GM21390 (cell line): ENCODE measurements around the gene GADL1.

Experiments used
- ATAC-seq: cut with Tn5 transposase; IDR thresholded peaks from one replicate; pipeline ENCODE4 v1.9.1; 2021; ENCODE audit not compliant: unreplicated experiment

The GADL1 gene

DNA sequence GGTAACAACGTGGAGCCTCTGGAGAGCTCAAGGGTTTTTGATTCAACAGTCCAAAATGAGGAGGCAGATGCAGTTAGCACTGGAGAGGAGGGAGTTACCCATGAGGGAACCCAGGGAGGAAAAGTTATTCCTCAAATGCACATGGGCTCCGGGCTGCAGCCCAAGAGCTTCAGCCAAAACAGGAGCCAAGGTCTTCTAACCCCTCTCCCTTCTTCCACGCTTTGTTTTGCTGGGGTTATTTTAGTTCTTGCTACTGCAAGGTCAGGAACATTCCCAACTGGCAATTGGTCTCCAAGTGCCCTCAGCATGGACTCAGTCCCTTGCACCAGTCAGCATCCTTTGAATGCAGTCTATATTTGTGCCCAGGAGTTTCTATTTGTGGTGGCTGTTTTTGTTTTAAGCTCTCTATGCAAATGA lies 198.1 kb downstream of the GADL1 start:
- ATAC-seq = no peak

DNA sequence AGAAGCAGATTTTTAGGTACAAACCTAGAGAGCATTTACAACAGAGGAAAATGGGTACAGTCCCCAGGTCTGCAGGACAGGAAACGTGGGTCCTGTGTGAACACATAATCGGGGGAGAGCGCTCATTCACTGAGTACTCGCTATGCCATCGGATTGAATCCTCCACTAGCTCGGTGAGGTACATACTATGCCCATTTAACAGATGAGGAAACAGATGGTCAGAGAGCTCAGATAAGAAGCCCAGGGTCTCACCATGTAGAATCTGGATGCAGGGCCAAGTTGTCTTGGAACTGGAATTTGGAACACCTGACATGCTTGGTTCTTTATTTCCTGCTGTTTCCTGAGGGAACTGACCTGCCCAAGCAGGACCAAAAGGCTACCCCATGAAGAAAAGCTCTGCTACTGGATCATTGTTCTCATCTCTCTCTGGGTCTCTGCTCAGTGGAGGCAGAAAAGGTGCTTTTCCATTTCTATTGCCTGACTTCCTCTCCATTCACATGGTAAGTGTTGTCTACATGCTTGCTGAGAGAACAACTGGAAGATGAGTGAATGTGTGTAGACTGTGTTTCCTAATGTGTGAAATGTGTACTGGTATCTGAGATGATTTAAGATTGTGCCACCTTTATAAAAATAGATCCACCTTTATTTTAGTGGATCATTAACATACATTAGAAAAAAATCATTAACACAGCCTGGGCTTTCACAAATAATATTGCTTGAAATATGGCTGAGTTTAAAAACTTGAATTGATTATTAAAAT lies 199.0 kb downstream of the GADL1 start:
- ATAC-seq = no peak

DNA sequence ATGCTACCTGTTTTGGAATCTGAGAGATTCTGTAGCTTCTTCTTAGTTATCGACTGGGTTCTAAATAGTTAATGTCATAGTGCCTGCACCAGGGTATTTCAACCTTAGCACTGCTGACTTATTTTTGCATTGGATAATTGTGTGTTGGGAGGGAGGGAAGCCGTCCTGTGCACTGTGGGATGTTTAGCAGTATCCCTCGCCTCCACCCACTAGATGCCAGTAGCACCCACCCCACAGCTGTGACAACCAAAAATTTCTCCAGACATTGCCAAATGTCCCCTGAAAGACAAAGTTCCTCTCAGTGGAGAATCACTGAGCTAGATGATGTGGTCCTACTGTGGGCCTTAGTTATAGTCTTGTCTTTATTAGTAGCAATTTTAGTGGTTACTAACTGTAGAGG lies 199.8 kb downstream of the GADL1 start:
- ATAC-seq = no peak

DNA sequence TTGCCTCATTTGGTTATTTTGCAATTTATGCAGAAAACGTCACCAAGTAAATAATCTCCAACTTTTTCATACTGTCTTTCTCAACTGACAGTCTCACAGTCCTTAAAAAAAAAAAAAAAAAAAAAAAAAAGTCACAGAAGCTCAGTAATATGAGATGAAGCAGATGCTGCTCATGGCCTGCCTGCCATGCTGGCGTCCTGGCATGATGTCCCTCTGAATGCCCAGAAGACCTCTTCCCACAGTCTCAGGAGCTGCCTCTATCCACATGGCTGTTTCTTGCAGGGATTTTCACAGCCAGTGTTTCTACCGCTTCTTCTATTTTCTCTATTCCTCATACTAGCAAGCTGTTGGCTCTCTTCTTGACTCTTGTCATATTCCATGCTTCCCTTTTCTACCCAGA lies 200.3 kb downstream of the GADL1 start:
- ATAC-seq = no peak

DNA sequence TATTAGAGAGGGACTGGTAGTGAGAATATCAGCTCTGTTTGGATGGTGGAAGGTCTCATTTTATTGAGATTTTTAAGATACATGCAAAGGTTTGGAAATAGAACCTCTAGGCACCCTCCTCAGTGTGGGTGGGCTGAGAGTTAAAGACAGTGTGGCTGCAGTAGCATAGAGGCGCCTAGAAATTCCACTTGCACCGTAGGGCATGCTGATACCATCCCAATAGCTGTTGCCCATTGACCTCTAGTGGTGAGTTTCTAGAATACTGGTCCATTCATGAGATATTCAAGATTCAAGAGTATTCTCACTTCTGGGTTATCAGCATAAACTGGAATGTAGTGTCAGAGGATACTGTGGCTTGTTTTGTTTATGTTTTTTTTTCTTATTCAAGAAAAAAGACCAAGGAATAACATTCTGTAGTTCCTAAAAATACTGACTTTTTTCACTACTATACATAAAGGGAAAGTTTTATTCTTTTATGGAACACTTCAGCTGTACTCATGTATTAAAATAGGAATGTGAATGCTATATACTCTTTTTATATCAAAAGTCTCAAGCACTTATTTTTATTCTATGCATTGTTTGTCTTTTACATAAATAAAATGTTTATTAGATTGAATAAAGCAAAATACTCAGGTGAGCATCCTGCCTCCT lies 200.9 kb downstream of the GADL1 start:
- peak; percentile 92 for ATAC-seq

DNA sequence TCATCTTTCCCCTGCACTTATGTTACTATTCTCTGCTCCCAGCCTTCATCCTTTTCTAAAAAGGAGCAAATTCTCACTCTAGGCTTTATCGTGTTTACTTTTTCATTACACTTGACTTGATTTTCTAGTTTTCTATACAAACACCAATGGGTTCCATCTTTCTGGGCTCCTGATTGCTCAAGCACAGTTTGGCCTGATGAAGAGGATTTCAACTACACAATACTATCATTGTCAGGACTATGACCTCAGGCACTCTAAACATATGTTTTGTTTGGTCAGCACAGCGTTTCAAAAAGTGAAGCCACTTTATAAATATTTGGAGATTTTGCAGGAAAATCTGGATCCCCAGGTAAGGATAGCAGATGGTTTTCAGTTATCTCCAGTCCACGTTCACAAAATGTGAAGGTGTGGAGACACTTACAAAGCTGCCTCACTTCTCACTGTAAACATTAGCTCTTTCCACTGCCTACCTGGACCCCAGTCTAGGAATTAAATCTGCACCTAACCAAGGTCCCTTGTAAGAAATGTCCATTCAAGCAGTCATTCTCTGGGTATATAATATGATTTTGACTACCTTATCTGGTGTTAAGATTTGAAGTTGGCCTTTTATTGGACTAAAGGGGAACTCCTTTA lies 201.8 kb downstream of the GADL1 start:
- ATAC-seq = no peak

DNA sequence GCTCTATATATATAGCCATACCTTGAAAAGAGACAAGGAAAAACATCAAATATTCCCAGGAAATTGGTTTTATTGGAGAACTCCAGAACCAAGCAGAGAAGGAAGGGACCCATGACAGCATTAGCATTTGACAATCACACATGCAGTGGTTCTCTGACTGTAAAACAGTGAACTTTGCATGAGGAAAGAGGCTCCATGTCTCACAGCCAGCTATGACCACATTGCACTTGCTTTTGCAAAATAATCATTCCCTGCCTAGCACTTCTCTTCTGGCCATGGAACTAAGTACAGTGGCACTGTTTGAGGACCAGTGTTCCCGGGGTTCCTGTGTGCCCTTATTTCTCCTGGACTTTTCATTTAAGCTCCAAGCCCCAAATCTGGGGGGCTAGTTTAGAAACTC lies 202.5 kb downstream of the GADL1 start:
- ATAC-seq = no peak

DNA sequence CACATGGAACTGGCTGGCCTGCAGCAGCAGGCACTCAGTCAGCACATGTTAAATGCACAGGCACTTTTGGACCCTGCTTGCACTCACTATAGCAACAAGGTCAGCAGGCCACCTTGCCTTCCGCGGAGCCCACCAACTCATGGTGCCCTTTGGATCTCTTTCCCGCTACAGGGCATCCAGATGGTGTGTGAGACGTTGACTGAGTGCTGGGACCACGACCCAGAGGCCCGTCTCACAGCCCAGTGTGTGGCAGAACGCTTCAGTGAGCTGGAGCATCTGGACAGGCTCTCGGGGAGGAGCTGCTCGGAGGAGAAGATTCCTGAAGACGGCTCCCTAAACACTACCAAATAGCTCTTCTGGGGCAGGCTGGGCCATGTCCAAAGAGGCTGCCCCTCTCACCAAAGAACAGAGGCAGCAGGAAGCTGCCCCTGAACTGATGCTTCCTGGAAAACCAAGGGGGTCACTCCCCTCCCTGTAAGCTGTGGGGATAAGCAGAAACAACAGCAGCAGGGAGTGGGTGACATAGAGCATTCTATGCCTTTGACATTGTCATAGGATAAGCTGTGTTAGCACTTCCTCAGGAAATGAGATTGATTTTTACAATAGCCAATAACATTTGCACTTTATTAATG lies 203.1 kb downstream of the GADL1 start:
- no peak for ATAC-seq

DNA sequence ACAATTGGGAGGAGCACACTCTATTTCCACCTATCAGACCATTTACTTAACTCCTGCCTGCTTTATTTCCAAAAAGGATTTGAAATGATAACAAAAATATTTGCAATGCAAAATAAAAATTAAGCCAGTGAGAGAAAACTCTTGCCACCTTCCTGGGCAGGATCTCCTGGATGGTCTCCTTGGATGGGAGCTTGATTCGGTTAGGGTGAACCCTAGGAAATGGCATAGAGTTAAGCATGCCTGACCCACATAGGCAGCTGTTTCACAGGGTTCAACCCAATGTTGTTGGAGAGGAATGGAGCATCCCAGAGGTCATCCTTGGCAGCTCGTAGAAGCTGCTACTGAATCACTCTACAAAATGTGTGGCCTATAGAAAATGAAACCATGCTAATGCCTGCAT lies 204.3 kb downstream of the GADL1 start:
- ATAC-seq = no peak

DNA sequence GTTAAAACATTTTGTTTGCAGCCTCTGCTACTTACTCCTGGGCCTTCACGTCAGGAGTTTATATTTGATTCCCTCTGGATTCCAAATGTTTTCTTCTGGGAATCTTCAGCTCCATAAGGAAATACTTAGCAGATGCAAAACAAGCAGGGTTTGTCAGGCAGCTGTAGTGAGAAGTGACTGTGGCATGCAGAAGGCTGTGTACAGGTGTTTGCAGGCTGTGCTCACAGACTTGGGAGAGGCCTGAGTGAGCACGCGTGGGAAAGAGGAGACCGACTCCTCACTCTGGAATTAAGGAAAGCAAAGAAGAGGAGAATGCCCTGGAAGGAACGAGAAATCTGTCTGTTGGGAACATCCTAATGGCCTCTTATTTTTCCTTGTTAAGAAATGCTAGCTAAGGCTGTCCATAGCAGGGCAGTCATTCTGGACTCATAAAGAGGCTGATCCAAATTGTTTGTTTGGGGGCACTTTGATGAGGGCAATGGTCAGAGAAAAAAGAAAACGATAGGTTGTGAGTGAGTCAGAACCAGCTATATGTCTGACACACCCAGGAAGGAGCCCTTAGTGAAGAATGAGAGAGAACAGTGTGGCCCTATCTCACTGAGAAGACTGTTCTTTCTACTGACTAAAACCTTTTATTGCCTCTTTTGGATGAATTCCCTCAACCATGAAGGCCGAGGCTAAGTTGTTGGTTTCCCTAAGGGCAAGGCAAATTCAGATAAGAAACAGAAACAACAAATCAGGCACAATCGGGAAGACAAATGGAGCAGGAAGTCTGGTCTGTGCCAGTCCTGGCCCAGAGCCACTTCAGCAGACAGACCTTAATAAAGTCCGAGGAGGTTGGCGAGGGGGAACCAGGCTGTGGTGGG lies 205.5 kb downstream of the GADL1 start:
- ATAC-seq = no peak

DNA sequence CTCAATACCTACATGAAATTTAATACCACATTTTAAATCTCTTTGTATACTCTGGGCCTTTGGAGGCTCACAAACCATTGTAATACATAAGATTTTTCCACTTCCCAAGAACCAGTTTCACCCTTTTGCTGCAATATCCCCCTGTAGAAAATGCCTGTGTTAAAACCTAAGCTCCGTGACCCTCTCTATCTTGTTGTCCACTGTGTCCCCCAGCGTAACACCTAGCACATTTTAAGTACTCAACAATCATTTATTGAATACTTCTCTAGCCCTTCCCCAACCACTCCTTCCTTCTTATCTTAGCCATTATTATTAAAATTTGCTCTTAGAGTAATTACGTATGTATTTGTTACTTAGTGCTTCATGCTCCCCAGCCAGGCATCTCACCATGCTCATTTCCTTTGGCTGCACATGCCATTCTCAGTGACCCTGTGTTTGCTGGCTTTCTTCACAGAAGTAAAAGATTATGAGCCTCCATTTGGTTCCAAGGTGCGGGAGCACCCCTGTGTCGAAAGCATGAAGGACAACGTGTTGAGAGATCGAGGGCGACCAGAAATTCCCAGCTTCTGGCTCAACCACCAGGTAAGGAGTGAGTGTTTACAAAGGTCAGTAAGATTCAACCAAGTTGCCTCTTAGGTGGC lies 206.4 kb downstream of the GADL1 start:
- ATAC-seq = no peak

DNA sequence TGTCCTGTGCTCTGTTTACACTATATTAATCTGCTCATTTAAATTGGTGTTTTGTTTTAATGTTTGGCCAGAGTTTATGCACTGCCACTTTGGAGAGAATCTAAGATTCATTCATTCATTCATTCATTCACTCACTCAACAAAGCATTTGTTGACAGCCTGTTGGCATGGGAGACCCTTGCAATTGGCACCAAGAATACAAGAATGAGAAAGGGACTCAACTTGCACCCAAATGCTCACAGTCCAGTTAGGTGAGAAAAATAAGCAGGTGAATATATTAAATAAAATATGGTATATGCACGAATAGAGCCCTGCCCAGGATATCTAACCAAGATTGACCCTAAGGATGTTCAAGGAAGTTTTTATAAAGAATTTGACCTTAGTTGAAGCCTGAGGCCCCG lies 207.7 kb downstream of the GADL1 start:
- ATAC-seq = no peak

DNA sequence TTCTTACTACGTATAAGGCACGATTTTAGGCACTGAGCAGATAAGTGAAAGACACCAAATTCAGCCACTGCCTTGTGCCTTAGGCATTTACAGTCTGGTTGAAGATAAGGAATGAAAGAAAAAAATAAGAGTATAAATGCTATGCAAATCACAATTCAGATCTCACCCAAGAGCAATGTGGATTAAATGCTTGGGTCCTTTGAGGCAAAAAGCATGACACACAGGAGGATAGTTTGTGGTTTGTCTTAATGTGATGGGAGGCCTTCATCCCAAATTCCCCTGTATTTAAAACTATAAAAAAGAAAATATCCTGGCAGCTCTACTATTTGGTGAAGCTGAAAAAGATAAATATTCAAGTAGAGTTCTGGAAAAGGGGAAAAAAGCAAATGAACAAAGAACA lies 208.3 kb downstream of the GADL1 start:
- no peak for ATAC-seq

DNA sequence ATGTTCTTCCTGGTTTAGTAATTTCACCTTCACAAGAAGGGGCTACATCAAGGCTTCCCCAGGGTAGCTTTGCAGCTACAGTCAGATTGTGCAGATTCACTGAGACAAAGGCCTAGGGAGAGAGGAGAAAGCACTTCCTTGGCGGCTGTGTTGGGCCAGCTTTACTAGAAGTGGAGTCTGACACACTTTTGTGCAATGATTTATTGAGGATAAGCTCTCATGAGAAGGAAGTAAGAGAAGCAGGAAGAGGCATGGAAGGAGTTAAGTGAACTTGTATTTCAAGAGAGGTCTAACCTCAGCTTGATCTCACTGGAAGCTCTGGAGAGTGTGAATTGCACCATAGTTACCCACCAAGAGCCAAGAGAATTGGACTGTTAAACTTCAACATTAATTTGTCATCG lies 209.2 kb downstream of the GADL1 start:
- ATAC-seq = no peak

DNA sequence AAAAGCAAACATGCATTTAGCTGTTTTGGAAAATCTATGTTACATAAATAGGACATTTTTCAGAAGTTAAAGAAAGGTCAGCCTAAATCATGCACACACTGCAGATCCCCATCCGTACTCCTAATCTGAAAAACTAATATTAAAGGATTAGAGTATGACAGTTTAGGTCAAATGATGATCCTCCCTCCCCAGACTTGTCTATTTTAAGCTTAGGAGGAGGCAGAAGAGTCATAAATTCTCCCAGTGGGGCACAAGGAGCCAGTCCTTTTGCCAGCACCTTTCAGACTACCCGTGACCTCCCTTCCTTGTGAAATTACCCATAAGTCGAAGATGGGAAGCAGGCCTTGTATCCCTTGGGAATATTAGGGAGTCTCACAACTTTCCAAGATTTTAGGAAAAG lies 210.1 kb downstream of the GADL1 start:
- ATAC-seq = no peak

DNA sequence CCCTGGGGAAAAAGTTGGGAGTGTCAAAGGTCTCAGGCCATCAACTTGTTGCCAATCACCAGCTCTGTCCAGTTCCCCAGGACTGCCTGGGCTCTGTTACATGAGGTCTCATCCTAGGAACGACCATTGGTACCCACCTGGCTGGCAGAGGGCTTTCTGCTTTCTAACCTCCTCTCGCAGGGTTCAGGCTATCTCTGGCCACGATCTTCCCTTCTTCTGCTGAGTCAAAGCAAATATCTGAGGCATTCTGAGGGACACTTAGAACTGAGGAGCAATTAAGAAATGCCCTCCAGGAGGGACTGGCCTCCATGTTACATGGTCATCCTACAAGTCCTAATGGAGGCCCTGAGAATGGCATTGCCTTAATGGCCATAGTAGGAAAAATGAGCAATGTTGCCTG lies 210.7 kb downstream of the GADL1 start:
- ATAC-seq = no peak

DNA sequence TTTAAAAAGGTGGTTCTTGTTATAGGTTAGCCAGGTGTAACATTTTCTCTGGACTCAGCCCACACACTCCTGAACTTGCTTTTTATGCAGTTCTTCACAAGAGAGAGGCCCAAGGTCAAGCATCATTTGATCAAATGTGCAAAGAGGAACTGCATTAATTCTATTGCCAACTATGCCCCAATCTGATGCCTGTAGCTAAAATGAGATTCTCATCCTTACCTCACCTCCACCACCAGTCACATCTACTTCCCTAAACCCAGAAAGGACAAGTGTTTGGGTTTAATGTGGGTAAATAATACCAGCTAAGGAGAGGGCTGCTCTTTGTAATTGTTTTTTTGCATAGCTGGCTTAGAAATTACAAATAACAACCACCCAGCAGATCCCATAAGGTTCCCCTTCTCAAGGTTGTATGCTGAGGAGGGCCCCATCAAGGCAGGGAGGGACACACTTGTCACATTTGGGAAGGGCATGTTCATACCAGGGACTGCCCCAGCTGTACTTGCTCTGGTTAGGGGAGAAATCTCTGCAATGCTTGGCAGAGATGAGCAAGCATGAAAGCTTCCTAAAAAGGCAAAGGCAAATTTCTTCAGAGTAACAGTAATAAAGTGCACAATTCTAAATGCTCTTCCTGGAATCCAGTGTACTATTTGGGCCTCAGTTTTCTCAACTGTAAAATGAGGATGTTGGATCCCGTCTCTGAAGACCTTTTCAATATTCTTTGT lies 211.9 kb downstream of the GADL1 start:
- ATAC-seq = no peak

DNA sequence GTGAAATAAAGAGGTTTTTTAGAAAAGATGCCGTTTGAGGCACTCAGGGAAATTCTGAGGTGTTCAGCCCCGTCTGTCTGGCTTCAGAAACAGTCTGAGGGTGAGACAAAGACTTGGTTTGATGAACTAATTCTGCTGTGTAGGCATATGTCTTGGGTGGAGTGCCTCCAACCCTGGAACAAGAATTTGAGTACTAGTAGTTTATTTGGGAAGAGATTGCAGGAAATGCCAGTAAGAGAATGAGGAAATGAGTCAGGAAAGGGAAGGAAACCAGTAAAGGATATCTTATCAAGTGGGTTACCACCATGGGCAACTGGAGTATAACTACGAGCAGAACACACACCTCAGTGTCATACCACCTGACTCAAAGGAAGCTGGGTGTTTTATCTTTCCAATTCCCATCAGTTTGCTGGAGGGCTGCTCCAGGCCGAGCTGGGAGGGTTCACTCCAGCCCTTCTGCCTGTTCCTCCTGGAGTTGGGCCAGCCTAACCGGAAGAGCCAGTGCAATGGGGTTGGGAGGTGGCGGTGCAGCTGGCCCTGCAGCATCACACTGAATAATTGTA lies 212.7 kb downstream of the GADL1 start:
- no peak for ATAC-seq
